GM19025 (cell line): Measurements from ENCODE around the gene GIMAP6.
"Not testable (repeated sequence)": the region's sequence is repeated elsewhere in the genome, so short reads cannot be mapped to it uniquely, and the experiment has no call there.

Experiments used
- ATAC-seq: cut with Tn5 transposase; IDR thresholded peaks from one replicate; pipeline ENCODE4 v1.9.1; 2021; ENCODE audit warnings: mild to moderate bottlenecking, low read depth, moderate library complexity; ENCODE audit not compliant: unreplicated experiment

Gene GIMAP6

DNA sequence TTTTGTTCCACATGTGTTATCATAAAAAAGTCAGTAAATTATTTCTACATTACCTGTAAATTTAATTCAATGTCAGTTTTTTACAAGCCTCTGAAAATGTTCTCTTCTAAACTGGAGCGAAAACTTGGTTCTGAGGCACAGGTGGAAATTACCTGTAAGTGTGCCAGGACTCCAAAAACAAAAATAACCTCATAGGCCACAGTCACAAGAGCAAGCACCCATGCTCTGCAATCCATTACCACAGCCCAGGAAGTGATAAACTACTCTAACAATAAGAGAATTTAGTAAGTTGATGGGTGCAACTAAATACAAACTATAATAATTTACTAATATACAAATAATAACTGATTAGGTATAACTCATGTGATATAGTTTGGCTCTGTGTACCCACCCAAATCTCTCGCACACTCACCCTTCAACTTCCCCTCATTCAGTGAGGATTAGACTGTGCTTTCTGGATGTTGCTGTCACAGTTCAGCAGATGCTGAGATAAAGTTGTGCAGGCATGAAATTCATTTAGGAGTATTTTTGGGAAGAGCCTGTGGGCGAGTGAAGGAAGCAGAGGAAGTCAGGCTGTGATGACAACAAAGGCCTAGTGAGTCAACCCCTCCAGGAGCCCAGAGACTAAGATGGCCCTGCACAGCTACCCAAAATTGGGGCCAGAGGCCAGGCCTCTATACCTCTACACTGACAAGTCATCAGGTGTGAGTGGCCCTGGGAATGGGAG is 16.3 kb upstream of the GIMAP6 start:
- no peak for ATAC-seq

DNA sequence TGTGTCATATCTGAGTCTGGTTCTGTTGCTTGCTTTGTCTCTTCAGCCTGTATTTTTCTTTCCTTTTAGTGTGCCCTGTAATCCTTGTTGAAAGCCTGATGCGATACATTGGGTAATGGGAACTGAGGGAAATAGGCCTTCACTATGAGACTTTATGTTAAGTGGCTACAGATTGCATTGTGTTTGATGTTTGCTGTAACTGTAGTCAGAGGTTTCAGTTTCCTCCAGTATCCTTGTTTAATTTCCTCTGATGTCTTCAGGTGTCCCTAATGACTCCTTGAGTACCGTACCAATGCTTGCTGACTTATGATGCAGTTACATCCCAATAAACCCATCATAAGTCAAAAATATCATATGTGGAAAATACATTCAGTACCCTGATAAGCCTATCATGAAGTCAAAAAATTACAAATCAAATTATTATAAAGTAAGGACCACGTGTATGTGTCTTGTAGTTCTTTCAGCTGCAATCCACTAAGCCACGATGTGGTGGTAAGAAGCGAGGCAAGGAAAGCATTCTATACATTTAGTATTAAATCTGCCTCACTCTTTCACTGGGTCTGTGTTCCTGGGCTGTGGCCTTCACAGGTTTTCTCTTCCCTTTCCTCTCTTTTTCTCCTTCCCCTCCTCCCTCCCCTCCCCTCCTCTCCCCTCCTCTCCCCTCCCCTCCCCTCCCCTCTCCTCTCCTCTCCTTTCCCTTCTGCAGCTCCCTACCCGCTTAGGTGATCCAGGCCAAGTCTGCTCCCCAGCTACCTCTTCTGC is 13.3 kb upstream of the GIMAP6 start:
- ATAC-seq, result no peak

DNA sequence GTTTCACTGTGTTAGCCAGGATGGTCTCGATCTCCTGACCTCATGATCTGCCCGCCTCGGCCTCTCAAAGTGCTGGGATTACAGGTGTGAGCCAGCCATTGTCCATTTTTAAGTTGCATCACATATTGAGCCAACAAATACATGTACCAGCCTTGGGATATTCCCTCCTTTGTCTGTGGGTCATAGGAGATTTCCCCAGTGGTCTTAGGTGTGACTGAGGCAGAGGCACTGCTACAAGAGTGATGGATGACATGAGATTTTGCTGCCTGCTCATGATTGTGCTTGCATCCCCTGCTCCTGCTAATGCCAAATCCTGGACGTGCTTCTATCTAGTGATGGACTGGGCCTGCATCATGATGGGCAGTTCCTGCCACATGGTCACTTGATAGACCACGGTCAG is 10.7 kb upstream of the GIMAP6 start:
- no peak for ATAC-seq

DNA sequence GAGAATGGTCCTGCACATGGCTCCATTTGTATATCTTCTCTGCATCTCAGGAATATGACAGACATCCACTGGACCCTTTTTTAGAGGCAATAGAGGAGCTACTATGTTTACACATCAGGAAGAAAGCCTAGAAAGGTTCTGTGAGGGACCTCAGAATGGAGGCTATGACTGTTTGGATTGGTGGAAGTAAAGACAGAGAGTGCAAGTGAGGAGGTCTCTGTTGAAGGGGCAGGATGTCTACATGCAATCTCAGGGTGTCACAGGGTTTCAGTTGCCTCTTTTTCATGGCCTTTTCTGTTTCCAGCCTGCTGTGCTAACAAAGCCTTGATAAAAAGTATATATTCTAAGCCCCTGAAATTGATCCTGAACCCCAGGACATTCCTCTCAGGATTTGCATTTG is 9.7 kb upstream of the GIMAP6 start:
- no peak for ATAC-seq

DNA sequence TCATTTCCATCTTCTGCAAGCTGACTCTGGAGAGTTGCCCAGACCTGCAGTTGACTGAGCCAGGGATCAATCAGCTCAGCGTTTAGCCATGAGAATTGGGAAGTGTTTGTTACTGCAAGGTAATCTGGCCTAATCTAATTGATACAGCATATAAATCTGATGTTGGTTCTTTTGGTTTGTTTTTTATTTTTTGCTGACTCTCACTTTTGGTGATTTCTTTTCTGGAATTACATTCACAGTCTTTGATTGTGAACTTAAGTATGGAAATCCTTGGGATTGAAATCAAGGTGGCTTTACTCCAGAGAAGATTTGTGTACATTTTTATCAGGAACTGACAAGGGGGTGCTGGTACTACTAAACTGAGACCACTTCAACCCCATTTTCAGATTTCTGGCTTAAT is 1.7 kb upstream of the GIMAP6 start:
- no peak for ATAC-seq

DNA sequence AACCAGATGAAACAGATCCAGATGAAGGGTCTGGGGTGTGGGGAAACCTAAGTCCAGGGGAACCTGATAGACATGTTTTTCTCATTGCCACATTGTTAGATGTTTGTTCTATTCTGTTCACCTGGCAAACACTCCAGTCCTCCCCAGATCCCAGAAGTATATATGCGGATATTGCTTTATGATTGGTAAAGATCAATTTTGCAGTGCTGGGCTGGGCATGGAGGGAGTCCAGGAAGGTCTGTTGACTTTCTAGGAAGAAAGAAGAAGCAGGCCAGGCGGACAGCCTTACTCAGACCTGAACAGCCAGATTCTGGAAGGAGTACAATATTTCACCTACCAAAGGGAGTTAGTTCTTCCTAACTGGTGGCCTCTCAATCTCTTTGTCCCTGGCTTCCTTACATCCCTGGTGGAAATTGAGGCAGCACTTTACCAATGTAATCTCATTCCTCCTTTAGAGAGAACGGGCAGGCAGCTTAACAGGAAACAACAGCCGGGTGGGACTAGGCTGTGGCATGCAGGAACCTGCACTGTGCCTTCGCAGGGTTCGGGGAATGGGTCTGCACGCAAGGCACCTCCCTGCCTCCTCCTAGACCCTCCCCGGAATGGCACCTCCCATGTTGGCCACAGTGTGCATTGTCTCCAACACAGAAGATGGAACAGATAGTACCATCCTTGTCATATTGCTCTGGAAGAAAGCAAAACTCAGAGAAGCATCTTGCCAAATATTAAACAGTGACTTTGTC is 930 bp downstream of the GIMAP6 start:
- no peak for ATAC-seq

DNA sequence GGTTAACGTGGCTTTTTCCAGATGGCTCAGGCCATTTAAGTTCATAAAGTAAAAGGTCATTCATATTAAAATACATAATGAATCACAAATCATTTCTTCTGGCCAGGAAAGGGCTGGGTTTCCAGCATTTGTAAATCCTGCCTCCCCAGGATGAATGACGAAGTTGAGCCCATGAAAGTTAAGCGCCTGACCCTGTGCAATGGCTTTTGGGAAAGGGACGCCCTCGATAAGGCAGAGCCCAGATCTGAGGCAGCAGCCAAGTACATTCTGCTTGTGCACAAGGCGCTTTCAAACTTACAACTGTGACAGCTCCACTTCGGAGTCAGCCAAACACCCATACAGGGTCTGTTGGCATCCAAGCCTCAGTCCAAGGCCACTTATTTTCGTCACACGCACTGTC is 2.8 kb downstream of the GIMAP6 start:
- ATAC-seq, result no peak

DNA sequence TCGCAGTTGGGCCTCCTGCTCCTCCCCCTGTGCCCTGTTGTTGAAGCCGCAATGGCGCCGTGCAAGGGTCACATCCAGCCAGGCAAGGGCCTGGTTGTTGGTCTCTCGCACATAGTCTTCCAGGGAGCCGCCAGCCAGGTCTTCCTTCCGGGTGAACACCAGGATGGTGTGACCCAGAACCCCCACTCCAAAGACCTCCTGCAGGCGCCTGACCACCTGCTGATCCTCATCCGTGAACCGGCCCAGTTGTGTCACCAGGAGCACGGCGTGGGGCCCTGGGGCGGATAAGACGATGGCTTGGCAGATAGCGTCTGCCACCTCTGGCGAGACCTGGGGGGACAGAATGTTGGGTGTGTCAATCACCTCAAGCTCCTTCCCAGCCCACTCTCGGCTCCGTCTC is 4.2 kb downstream of the GIMAP6 start:
- ATAC-seq, result no peak

DNA sequence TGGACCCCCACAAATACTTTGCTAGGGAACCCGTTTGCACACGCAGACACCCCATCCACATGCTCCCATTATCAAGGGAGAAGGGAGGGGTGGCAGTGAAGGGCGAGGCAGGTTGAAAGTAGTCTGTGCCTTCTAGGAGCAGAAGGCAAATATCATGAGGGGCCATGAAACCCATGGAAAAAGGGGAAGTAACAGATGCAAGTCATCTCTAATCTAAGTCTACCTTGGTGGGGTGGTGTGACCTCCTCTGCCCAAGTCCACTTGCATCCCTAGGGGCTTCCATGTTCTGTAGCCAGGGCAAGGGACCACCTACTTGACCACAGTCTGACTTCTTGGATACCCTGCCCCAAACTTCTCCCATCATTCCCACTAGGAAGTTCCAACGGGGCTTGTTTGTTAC is 5.5 kb downstream of the GIMAP6 start:
- ATAC-seq, result no peak

DNA sequence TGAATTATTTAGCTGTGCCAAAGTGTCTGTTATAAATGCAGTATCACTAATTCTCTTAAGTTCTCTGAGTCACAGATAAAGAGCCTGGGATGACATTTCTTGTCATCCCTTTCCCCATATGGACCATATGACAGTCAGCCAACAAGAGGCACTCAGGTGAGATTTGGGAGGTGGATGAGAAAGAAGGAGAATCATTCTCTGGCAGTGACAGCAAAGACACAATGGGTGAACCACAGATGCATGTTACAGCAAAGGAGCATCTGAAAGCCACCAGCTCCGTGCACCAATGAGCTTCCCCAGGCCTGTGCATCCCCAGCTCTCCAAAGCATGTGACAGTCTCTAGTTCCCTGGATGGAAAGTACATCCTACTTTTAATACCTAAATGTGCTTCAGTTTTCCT is 10.8 kb downstream of the GIMAP6 start:
- no peak for ATAC-seq

DNA sequence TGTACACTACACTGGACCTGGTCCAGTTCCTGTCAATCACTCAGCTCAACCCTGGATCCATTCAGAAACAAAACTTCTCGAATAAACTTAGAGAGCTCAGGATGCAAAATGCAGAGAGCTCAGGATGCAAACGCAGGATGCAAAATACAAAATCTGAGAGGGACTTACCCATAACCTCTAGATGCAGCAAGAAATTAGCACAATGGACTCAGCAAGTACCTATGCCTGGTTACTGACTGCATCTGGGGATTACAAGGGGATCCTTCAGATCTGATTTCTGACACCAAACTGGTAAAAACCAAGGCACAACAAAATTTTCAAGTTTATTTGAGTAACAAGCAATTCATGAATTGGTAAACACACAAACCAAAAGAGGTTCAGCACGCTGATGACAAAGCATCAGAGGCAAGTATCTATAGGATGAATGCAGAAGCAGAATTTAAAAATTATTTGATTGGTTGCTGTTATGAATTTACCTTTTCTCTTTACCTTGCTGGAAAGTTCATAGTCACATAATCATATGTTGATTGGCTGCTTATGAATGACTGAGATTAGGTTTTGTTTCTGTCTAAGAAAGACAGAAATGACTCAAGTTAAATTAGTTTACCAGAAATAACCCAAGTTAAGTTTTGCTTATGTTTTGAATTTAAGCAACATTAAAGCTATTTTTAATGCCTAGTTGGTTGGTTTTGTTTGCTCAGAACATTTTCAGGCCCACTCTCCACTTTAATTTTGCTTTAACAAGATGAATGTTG is 11.4 kb downstream of the GIMAP6 start:
- no peak for ATAC-seq

DNA sequence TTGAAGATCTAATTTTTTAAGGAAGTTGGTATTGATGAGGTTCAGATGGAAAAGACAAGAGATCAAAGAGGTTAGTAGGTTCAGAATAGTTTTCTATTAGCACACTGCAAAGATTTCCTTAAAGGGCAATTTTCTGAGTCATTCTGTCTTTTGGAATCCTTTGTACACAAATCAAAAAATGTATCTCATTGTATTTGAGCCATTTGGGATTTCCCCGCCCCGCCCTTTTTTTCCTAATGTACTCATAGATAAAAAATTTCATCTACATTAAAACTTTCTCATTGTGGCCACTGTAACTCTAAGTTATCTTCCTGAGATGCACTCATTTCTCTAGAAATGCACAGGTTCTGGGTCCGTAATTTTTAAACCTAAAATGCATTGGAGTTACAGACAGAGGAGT is 12.1 kb downstream of the GIMAP6 start:
- ATAC-seq, result no peak

DNA sequence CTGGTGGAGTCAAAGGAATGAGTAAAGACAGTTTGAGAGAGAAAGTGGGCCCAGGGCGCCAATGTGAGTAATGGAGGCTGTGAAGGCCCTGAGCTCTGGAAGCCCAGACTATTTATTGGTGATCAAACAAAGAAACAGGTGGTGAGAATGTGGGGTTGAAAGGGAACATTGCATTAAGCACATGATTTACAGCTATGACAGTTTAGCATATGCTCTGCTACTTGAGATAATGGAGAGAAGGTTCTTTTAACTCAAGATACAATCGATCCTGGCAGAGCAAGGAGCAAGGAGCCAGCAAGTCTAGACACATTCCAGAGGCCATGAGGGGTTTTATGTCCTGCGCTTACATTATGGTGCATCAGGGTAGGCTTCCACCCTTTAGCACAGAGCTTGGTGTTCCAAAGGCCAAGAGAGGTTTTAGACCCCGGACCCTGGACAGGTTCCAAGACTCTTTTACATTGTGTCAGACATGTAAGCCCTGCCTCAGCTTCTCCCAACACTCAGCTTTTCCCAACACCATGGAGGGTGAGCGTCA is 16.9 kb downstream of the GIMAP6 start:
- ATAC-seq, result not testable (repeated sequence)

DNA sequence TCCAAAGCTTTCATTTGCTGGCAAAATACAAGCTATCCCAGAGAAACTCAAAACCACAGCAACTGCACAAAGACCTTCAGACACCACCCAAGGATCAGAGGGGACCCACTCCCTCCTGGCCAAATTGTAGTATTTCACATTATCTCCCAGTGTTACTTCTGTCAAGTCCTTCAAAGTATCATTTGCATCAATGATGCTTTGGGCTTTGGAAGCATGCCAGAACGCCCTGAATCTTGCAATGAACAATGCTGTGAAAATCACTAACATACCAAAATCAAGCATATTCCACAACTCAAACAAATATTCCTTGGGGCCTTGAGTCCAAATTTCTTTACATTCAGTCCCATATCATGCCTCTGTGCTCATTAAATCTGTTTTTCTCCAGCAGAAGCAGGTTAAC is 17.8 kb downstream of the GIMAP6 start:
- ATAC-seq, result not testable (repeated sequence)

DNA sequence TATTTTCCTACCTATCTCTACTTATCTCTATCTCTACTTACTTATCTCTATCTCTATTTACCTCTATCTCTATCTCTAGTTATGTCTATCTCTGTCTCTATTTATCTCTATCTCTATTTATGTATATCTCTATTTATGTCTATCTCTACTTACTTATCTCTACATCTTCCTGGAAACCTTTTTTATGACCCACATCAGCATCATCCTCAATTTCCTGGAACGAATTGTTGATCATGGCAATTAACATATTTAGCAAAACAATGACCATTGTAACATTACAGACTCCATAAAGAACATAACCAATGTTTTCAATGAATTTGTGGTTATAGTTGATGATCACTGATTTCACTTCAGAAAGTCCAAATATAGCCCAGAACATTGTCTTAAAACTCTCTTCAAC is 18.3 kb downstream of the GIMAP6 start:
- ATAC-seq, result no peak

DNA sequence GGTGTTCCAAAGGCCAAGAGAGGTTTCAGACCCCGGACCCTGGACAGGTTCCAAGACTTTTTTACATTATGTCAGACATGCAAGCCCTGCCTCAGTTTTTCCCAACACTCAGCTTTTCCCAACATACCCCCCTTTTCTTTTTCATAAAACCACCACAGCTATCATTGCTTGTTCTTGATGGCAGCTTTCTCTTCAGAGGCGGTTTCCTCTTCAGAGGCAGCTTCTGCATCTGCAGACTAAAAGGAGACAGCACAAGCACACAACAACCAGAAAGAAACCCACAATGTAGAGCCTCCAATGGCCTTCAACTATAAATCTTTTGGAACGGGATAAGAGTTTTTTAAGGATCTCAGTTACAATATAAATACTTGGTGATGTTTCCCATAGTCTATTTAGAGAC is 19.3 kb downstream of the GIMAP6 start:
- no peak for ATAC-seq

DNA sequence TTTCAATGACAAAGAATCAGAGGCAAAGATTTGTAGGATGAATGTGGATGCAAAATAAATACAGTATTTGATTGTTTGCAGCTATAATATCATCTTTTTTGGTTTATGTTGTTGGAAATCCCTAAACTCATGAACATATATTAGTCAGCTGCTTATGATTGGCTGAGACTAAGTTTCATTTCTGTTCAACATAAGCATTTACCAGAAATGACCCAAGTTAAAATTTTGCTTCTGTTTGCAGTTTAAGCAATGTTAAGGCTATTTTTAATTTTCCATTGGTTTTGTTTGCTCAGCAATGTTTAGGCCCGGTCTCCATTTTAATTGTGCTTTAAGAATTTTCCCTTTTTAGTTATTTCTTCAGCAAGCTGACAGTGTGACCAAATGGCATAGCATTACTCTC is 22.0 kb downstream of the GIMAP6 start:
- ATAC-seq, result no peak

DNA sequence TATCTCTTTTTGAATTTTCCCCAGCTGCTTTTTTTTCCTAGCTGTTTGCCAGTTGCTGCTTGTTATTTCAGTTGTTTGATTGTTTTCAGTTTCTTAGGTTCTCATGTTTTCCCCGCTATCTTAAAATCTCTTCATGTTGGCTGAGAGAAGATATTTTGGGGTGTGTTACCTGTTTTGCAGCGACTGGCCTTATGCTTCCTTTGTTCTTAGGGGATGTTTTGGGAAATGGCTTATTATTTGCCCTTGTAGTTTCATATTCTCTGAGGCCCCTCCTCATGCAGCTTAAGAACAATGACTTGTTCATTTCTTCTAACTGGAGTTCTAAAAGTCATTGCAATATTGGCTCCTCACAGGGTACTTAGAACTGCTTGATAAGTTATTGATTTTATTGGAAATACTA is 28.6 kb downstream of the GIMAP6 start:
- not testable (repeated sequence) for ATAC-seq

DNA sequence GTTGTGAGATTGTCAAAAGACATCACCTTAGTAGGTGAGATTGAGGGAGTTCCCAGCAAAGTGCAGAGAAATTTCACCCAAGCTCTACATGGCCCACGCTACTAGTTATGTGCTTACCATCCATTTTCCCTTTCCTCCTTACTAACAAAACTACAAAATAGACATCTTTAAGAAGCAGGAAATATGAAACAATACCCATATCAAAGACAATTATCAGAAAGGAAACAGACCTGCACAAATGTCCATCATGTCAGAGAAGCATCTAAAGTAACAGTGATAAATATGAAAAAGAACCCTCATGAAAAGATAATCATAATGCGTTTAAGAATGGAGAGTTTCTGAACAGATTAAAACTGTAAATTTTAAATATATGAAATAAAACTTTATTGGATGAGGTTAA is 36.8 kb downstream of the GIMAP6 start:
- no peak for ATAC-seq

DNA sequence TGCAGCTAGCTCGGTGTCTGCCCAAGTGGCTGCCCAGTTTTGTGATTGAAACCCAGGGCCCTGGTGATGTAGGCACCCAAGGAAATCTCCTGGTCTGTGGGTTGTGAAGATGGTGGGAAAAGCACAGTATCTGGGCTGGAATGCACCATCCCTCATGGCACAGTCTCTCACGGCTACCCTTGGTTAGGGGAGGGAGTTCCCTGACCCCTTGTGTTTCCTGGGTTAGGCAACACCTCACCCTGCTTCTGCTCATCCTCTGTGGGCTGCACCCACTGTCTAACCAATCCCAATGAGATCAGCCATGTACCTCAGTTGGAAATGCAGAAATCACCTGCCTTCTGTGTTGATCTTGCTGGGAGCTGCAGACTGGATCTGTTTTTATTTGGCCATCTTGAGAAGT is 37.4 kb downstream of the GIMAP6 start:
- no peak for ATAC-seq

DNA sequence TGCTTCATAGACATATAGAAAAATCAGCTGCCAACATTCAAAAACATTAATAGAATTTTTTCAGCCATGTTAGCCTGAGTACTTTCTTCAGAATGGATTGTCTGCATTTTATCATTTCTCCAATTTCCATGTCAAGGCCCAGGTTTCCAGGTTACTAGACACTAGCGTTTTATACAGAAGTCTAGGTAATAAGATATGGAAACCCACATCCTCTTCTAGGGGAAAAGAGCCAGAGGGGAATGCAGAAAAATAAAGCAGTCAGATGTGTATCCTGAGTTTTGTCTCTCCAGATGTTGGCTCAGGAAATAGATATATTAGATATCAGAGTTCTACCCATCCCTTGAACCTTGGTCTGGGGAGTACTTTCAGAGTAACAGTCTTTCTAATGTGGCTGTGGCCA is 44.6 kb downstream of the GIMAP6 start:
- ATAC-seq, result no peak
